Loucy (cell line): ENCODE measurements around the gene IGF2BP3.
"Not testable (repeated sequence)": the region's sequence is repeated elsewhere in the genome, so short reads cannot be mapped to it uniquely, and the experiment has no call there.

Source experiments
- H2AFZ ChIP-seq: fragments of 200-600 bp; sonication (generic); 2 replicates; pipeline ENCODE4 v1.6.0; 2016; ENCODE audit warnings: antibody characterized with exemption, mild to moderate bottlenecking, low read length, moderate library complexity
- H3F3A ChIP-seq: fragments of 200-600 bp; 2 replicates; pipeline ENCODE4 v1.6.0; 2016; ENCODE audit warnings: antibody characterized with exemption, low read depth, mild to moderate bottlenecking
- H3K27me3 ChIP-seq: fragments of 200-600 bp; sonication (generic); 2 replicates; pipeline ENCODE4 v1.6.1; 2014; ENCODE audit warnings: low read length, mild to moderate bottlenecking; ENCODE audit not compliant: insufficient read depth, poor library complexity, severe bottlenecking
- H3K36me3 ChIP-seq: fragments of 200-600 bp; sonication (generic); 2 replicates; pipeline ENCODE4 v1.6.1; 2016; ENCODE audit warnings: low read length; ENCODE audit not compliant: insufficient read depth
- H3K4me1 ChIP-seq: fragments of 200-600 bp; sonication (generic); 2 replicates; pipeline ENCODE4 v1.5.1; 2014; ENCODE audit warnings: low read length, mild to moderate bottlenecking; ENCODE audit not compliant: insufficient read depth, poor library complexity, severe bottlenecking
- H3K4me2 ChIP-seq: fragments of 200-600 bp; sonication (generic); 2 replicates; pipeline ENCODE4 v1.6.0; 2014; ENCODE audit warnings: antibody characterized with exemption, low read length, low read depth, mild to moderate bottlenecking; ENCODE audit not compliant: poor library complexity, severe bottlenecking
- H3K4me3 ChIP-seq: fragments of 200-600 bp; sonication (generic); 2 replicates; pipeline ENCODE4 v1.5.1; 2014; ENCODE audit warnings: low read length, mild to moderate bottlenecking, mixed read lengths; ENCODE audit not compliant: poor library complexity, severe bottlenecking
- H3K79me2 ChIP-seq: fragments of 200-600 bp; sonication (generic); 2 replicates; pipeline ENCODE4 v1.6.1; 2014; ENCODE audit warnings: low read length; ENCODE audit not compliant: insufficient read depth
- H3K9ac ChIP-seq: fragments of 200-600 bp; sonication (generic); 2 replicates; pipeline ENCODE4 v1.6.0; 2014; ENCODE audit warnings: mild to moderate bottlenecking, low read depth, low read length, moderate library complexity; ENCODE audit not compliant: poor library complexity, severe bottlenecking
- H3K9me2 ChIP-seq: fragments of 200-600 bp; sonication (generic); replicated peaks from 2 replicates; pipeline ENCODE4 v1.6.1; 2016; ENCODE audit warnings: low read depth, low read length, mixed read lengths
- H3K9me3 ChIP-seq: fragments of 200-600 bp; sonication (generic); 2 replicates; pipeline ENCODE4 v1.6.1; 2014; ENCODE audit warnings: mild to moderate bottlenecking, antibody characterized with exemption, low read length, low read depth; ENCODE audit not compliant: insufficient read depth
- H4K20me1 ChIP-seq: fragments of 200-600 bp; sonication (generic); 2 replicates; pipeline ENCODE4 v1.6.0; 2014; ENCODE audit warnings: antibody characterized with exemption, low read length, mild to moderate bottlenecking; ENCODE audit not compliant: insufficient read depth, poor library complexity, severe bottlenecking
- CTCF ChIP-seq: fragments of 200-600 bp; sonication (generic); conservative IDR thresholded peaks from 2 replicates; pipeline ENCODE4 v1.5.1; 2014; ENCODE audit warnings: mild to moderate bottlenecking, antibody characterized with exemption, low read length
- EZH2phosphoT487 ChIP-seq: fragments of 200-600 bp; IDR thresholded peaks from 2 replicates; pipeline ENCODE4 v1.6.1; 2018; ENCODE audit warnings: antibody characterized with exemption, mild to moderate bottlenecking, moderate library complexity, borderline replicate concordance

IGF2BP3 gene

DNA sequence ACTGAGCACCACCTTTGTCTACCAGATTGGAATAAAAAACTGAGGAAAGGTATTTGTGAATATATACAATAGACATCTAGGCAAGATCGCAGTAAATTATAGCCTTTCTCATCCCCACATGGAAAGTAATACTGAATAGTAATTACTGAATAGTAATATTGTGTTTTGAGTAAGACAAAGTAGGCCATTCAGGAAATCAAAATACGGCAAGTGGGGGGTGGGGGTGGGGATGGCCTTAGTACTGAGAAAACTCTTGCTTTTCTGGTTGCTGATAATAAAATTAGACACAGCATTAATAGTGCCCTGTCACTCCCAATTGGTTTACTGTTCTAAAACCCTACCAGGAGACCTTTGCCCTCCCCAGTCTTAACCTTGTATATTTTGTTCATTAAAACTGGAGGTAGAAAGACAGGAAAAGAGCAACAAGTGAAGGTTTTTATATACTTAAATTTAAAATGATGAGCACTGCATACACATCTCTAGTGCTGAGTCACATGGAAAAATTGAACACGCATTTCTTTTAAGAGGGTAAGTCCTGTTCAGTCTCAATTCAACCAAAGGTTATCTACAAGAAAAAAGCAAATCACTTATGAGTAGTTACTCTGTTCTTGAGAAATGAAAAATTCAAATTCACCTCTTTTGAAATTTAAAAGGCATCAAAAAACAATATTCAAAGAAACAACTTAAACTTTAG lies 65.6 kb downstream of the IGF2BP3 start:
- no peak for TF ChIP-seq CTCF
- TF ChIP-seq EZH2phosphoT487: no peak
- H2AFZ ChIP-seq: no peak overlapping the region
- H3K9ac ChIP-seq: no peak overlapping the region
- H3F3A ChIP-seq: no peaks in the 10 kb centered on the region; the same call in 1 of the 2 replicates
- H3K9me2 ChIP-seq: no peaks in the 10 kb centered on the region
- no peaks in the 10 kb centered on the region for H3K9me3 ChIP-seq
- no peaks in the 10 kb centered on the region for H3K36me3 ChIP-seq
- no peaks in the 10 kb centered on the region for H3K79me2 ChIP-seq
- H3K4me3 ChIP-seq: no peak overlapping the region
- no peaks in the 10 kb centered on the region for H3K4me1 ChIP-seq
- H4K20me1 ChIP-seq: no peaks in the 10 kb centered on the region
- no peaks in the 10 kb centered on the region for H3K27me3 ChIP-seq
- H3K4me2 ChIP-seq: no peak overlapping the region

- H3K4me3 ChIP-seq: no peak overlapping the region
- H3K9ac ChIP-seq: no peak overlapping the region
- H3K9me2 ChIP-seq: no peaks in the 10 kb centered on the region
- TF ChIP-seq CTCF: no peak
- no peak for TF ChIP-seq EZH2phosphoT487
- no peaks in the 10 kb centered on the region for H3K27me3 ChIP-seq
- H3F3A ChIP-seq: no peaks in the 10 kb centered on the region; the same call in 1 of the 2 replicates
- H2AFZ ChIP-seq: no peak overlapping the region
- no peaks in the 10 kb centered on the region for H3K79me2 ChIP-seq
- no peaks in the 10 kb centered on the region for H3K36me3 ChIP-seq
- H3K4me2 ChIP-seq: no peak overlapping the region
- H4K20me1 ChIP-seq: no peaks in the 10 kb centered on the region
- no peaks in the 10 kb centered on the region for H3K4me1 ChIP-seq
- no peaks in the 10 kb centered on the region for H3K9me3 ChIP-seq
Observed at GRCh38 chr7:23403970-23404369, 66.3 kb downstream of the IGF2BP3 start.

DNA sequence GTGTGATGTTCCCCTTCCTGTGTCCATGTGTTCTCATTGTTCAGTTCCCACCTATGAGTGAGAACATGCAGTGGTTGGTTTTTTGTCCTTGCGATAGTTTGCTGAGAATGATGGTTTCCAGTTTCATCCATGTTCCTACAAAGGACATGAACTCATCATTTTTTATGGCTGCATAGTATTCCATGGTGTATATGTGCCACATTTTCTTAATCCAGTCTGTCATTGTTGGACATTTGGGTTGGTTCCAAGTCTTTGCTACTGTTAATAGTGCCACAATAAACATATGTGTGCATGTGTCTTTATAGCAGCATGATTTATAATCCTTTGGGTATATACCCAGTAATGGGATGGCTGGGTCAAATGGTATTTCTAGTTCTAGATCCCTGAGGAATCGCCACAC lies 72.2 kb downstream of the IGF2BP3 start:
- not testable (repeated sequence) for H3K4me2 ChIP-seq, H4K20me1 ChIP-seq, H3K27me3 ChIP-seq, H3K9ac ChIP-seq, H2AFZ ChIP-seq, H3K36me3 ChIP-seq, H3K4me3 ChIP-seq, H3K9me2 ChIP-seq, H3K4me1 ChIP-seq, H3F3A ChIP-seq, H3K9me3 ChIP-seq, H3K79me2 ChIP-seq

- Histone ChIP-seq H3K4me1 (no peaks in the 10 kb centered on the region), H3K4me3 (no peak overlapping the region), H3K9ac (no peak overlapping the region), H3K79me2 (no peaks in the 10 kb centered on the region), H3F3A (no peaks in the 10 kb centered on the region), H3K9me3 (no peaks in the 10 kb centered on the region), H3K27me3 (no peaks in the 10 kb centered on the region), H2AFZ (no peak overlapping the region), H3K36me3 (no peaks in the 10 kb centered on the region), H4K20me1 (no peaks in the 10 kb centered on the region), H3K9me2 (no peaks in the 10 kb centered on the region), H3K4me2 (no peak overlapping the region)
- no peak for TF ChIP-seq EZH2phosphoT487
- TF ChIP-seq CTCF: no peak
Observed at GRCh38 chr7:23397241-23397640, 73.0 kb downstream of the IGF2BP3 start.
